MM.1S (cell line): ENCODE results near the gene ARHGEF38.

ENCODE experiments used
- CTCF ChIP-seq: fragments of 300-600 bp; sonication (generic); IDR thresholded peaks from 2 replicates; pipeline ENCODE4 v1.5.1; 2016; ENCODE audit warnings: antibody characterized with exemption, low read length, mixed read lengths
- EZH2 ChIP-seq: fragments of 300-600 bp; sonication (generic); optimal IDR thresholded peaks from 2 replicates; pipeline ENCODE3; 2017; ENCODE audit warnings: low read depth, mild to moderate bottlenecking, antibody characterized with exemption, low read length, mixed read lengths

GRCh38 chr4:105556206-105556605, 3.8 kb downstream of the ARHGEF38 start:
- TF ChIP-seq CTCF (no peak), EZH2 (no peak)
